Measurements from ENCODE around the gene C1QTNF8. TPM values are rescaled to one million over a fixed set of nuclear protein-coding genes. Genes with fewer than 3 reads are reported as not detected.

The C1QTNF8 gene
- not detected in 2 replicates for total RNA-seq

GRCh38 chr16:1096169-1097082 is at the start of gene C1QTNF8:
Gene C1QTNF8 (minus strand): TSS chr16:1096244. CDS start chr16:1094922, 1,322 bp downstream.
- no peak for TF ChIP-seq CTCF (IDR thresholded peaks at IDR 0.05; ENCODE audit: insufficient read depth, low read depth, low read length)
- H3K4me3 ChIP-seq (ENCODE audit: low read depth, low read length), result no peak within 1 kb of the TSS
- DNase-seq (ENCODE audit: low read depth), result no peak

- no peak for DNase-seq (ENCODE audit: low read depth)
- H3K4me3 ChIP-seq (ENCODE audit: low read depth, low read length), result no peak overlapping the region
- TF ChIP-seq CTCF (IDR thresholded peaks at IDR 0.05; ENCODE audit: insufficient read depth, low read depth, low read length), result no peak
Observed at GRCh38 chr16:1145383-1146100, 49.5 kb upstream of the C1QTNF8 start.

GRCh38 chr16:1144476-1145382 is 48.7 kb upstream of the C1QTNF8 start:
- TF ChIP-seq CTCF (IDR thresholded peaks at IDR 0.05; ENCODE audit: insufficient read depth, low read depth, low read length), result no peak
- no peak overlapping the region for H3K4me3 ChIP-seq (ENCODE audit: low read depth, low read length)
- no peak for DNase-seq (ENCODE audit: low read depth)

GRCh38 chr16:1143761-1144450 is 47.9 kb upstream of the C1QTNF8 start:
- TF ChIP-seq CTCF (IDR thresholded peaks at IDR 0.05; ENCODE audit: insufficient read depth, low read depth, low read length), result no peak
- no peak for DNase-seq (ENCODE audit: low read depth)
- no peak overlapping the region for H3K4me3 ChIP-seq (ENCODE audit: low read depth, low read length)

- DNase-seq (ENCODE audit: low read depth), result no peak
- no peak overlapping the region for H3K4me3 ChIP-seq (ENCODE audit: low read depth, low read length)
- TF ChIP-seq CTCF (IDR thresholded peaks at IDR 0.05; ENCODE audit: insufficient read depth, low read depth, low read length), result no peak
Observed at GRCh38 chr16:1142911-1143310, 46.9 kb upstream of the C1QTNF8 start.

- DNase-seq (ENCODE audit: low read depth), result no peak
- no peak for TF ChIP-seq CTCF (IDR thresholded peaks at IDR 0.05; ENCODE audit: insufficient read depth, low read depth, low read length)
- no peak overlapping the region for H3K4me3 ChIP-seq (ENCODE audit: low read depth, low read length)
Observed at GRCh38 chr16:1141716-1142115, 45.7 kb upstream of the C1QTNF8 start.
